ENCODE data around the gene PDLIM4. TPM values are rescaled to one million over a fixed set of nuclear protein-coding genes. Genes with fewer than 3 reads are reported as not detected.

The PDLIM4 gene
- total RNA-seq, 1 experiment from 2014 or later = 47.2 TPM

DNA sequence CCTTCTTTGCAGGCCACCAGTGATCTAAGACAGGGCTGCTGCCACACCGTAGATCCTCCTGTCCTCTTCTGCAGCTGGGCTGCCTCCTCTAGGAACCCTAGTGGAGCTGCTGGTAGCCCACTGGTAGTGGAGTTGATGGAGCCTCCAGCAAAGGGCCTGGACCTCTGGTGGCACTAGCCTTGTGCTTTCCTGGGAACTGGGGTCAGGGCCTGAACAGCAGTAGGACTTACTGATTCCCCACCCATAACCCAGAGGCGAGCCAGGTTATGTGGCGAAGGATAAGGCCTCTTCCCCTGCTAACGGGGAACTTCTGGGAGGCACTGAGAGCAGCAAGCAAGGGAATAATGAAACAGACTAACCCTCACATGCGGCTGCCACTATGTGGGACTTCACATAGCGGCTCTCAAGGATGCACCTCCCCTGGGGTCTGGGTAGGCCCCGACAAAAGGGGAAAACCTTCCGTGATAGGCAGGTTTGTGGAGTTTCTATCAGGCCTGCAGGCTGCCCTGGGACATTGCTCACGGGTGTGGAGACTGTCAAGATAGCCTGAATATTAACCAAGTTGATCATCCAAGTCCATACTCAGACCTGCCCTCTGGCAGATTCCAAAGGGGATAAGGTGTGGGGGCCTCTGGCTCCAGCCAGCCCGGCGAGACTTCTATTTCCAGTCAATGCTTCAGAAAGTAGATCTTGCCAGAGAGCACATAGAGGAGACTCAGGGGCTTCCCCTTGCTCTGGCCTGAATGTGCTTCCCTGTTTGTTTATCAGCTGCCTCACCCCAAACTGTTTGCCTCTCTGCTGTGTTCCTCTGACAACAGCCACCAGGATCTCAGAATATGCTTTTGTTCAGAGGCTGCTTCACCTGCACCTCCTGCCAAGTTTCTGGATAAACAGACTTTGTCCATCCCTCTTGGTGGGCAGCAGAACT lies 44.1 kb downstream of the PDLIM4 start:
- TF ChIP-seq EZH2 (IDR thresholded peaks at IDR 0.05; ENCODE audit: low read depth) = no peak
- TF ChIP-seq, protein P1, sequence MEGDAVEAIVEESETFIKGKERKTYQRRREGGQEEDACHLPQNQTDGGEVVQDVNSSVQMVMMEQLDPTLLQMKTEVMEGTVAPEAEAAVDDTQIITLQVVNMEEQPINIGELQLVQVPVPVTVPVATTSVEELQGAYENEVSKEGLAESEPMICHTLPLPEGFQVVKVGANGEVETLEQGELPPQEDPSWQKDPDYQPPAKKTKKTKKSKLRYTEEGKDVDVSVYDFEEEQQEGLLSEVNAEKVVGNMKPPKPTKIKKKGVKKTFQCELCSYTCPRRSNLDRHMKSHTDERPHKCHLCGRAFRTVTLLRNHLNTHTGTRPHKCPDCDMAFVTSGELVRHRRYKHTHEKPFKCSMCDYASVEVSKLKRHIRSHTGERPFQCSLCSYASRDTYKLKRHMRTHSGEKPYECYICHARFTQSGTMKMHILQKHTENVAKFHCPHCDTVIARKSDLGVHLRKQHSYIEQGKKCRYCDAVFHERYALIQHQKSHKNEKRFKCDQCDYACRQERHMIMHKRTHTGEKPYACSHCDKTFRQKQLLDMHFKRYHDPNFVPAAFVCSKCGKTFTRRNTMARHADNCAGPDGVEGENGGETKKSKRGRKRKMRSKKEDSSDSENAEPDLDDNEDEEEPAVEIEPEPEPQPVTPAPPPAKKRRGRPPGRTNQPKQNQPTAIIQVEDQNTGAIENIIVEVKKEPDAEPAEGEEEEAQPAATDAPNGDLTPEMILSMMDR (conservative IDR thresholded peaks at IDR 0.05) = no peak
- intact Hi-C loops (cut with micrococcal nuclease; ENCODE audit: unreplicated experiment) = no loop called here
- no peaks in the 10 kb centered on the region for H4K20me1 ChIP-seq (ENCODE audit: insufficient read depth)
- no peaks in the 10 kb centered on the region for H3K9me3 ChIP-seq (ENCODE audit: insufficient read depth, low read depth)
- peaks cover 25% of the 10 kb centered on the region for H3K4me1 ChIP-seq (replicated peaks; ENCODE audit: insufficient read depth)
- no peaks in the 10 kb centered on the region for H3K36me3 ChIP-seq (ENCODE audit: low read depth)
- H2AFZ ChIP-seq = no peak overlapping the region
- no TSS peak for BruUV-seq (replicated peaks)
- H3K27ac ChIP-seq = no peak overlapping the region
- ChIA-PET CTCF (no interaction called here), POLR2A (ENCODE audit: unreplicated experiment) (no interaction called here)
- H3K9me2 ChIP-seq (ENCODE audit: insufficient read depth) = no peaks in the 10 kb centered on the region
- H3K27me3 ChIP-seq (ENCODE audit: insufficient read depth, low read depth) = no peaks in the 10 kb centered on the region
- peaks cover 11% of the 10 kb centered on the region; the same call in 1 of the 2 replicates for H3K79me2 ChIP-seq (ENCODE audit: low read depth)
- H3K4me2 ChIP-seq = no peak overlapping the region
- H3K4me3 ChIP-seq = no peak overlapping the region
- DNase-seq = peak; percentile 17 to 39
- H3F3A ChIP-seq (ENCODE audit: insufficient read depth, low read depth) = peaks cover 10% of the 10 kb centered on the region; the same call in 1 of the 2 replicates

DNA sequence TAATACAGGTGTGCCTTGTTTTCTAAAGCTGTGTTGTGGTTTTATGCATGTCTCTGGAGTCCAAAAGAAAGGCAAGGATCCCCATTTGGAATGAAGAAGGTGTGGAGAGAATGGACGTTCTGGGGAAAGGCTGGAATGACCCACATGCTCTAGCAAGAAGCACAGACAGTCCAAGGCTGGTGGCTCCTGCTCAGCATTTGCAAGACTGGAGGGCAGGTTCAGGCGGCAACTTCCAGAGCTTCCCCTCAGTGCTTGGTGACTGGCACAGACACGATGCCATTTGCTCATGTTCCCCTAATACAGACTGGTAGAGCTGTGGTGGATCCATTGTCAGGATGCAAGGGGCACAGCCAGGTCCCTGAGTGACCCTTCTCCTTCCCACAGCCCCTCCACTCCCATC lies 44.9 kb downstream of the PDLIM4 start:
- Histone ChIP-seq H3K27me3 (ENCODE audit: insufficient read depth, low read depth) (no peaks in the 10 kb centered on the region), H2AFZ (no peak overlapping the region), H3F3A (ENCODE audit: insufficient read depth, low read depth) (peaks cover 10% of the 10 kb centered on the region; the same call in 1 of the 2 replicates), H3K4me3 (no peak overlapping the region), H3K27ac (no peak overlapping the region), H3K9me3 (ENCODE audit: insufficient read depth, low read depth) (no peaks in the 10 kb centered on the region), H3K4me2 (no peak overlapping the region), H4K20me1 (ENCODE audit: insufficient read depth) (no peaks in the 10 kb centered on the region), H3K9me2 (ENCODE audit: insufficient read depth) (no peaks in the 10 kb centered on the region), H3K4me1 (replicated peaks; ENCODE audit: insufficient read depth) (peaks cover 25% of the 10 kb centered on the region), H3K36me3 (ENCODE audit: low read depth) (no peaks in the 10 kb centered on the region), H3K79me2 (ENCODE audit: low read depth) (peaks cover 7% of the 10 kb centered on the region; the same call in 1 of the 2 replicates)
- DNase-seq = no peak
- BruUV-seq (replicated peaks) = no TSS peak
- CTCF ChIA-PET = no interaction called here
- POLR2A ChIA-PET (ENCODE audit: unreplicated experiment) = no interaction called here
- TF ChIP-seq, protein P1 (conservative IDR thresholded peaks at IDR 0.05) = no peak
- TF ChIP-seq EZH2 (IDR thresholded peaks at IDR 0.05; ENCODE audit: low read depth) = no peak
- intact Hi-C loops (cut with micrococcal nuclease; ENCODE audit: unreplicated experiment) = no loop called here

DNA sequence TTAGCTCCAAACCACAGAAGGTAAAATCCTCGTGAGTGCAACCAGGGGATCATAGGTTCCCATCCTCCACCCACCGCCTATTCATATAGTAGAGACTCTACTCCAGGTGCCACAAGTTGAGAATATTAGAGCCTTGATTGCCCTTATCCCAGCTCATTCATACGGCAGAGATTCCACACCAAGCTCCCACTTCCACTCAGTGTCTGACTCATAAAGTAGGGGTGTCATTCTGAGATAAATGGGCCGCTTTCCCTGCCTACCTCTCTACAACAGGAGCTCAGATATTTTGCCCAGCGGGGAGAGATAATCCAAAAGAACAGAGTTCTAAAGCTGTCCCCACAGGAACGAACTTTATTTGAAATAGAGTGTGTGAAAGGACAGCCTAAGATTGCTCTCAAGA lies 46.1 kb downstream of the PDLIM4 start:
- ChIA-PET POLR2A (ENCODE audit: unreplicated experiment) (interaction anchor here (0.8 kb wide), 1 partner anchor 65 kb away, joined by 3 read pairs; no protein-coding TSS in a partner anchor), CTCF (no interaction called here)
- H3F3A ChIP-seq (ENCODE audit: insufficient read depth, low read depth) = peaks cover 10% of the 10 kb centered on the region; the same call in 1 of the 2 replicates
- no peaks in the 10 kb centered on the region for H3K36me3 ChIP-seq (ENCODE audit: low read depth)
- TF ChIP-seq EZH2 (IDR thresholded peaks at IDR 0.05; ENCODE audit: low read depth) = no peak
- TF ChIP-seq, protein P1 (conservative IDR thresholded peaks at IDR 0.05) = no peak
- H3K27me3 ChIP-seq (ENCODE audit: insufficient read depth, low read depth) = no peaks in the 10 kb centered on the region
- H3K4me3 ChIP-seq = no peak overlapping the region
- H3K4me2 ChIP-seq = no peak overlapping the region
- H4K20me1 ChIP-seq (ENCODE audit: insufficient read depth) = no peaks in the 10 kb centered on the region
- no TSS peak for BruUV-seq (replicated peaks)
- H3K27ac ChIP-seq = no peak overlapping the region
- peaks cover 17% of the 10 kb centered on the region for H3K4me1 ChIP-seq (replicated peaks; ENCODE audit: insufficient read depth)
- DNase-seq = no peak
- no peaks in the 10 kb centered on the region for H3K9me3 ChIP-seq (ENCODE audit: insufficient read depth, low read depth)
- no peak overlapping the region for H2AFZ ChIP-seq
- H3K79me2 ChIP-seq (ENCODE audit: low read depth) = no peaks in the 10 kb centered on the region
- intact Hi-C loops (cut with micrococcal nuclease; ENCODE audit: unreplicated experiment) = no loop called here
- no peaks in the 10 kb centered on the region for H3K9me2 ChIP-seq (ENCODE audit: insufficient read depth)
